Prostate gland (tissue), 2 donors: ENCODE results near the gene MYH6.

Source experiments
- POLR2A ChIP-seq: fragments of 450-650 bp; IDR thresholded peaks from one replicate; pipeline ENCODE4 v1.6.1; 2016; ENCODE audit warnings: antibody characterized with exemption, mild to moderate bottlenecking
- POLR2AphosphoS5 ChIP-seq: sonication (generic); formaldehyde crosslinking; IDR thresholded peaks from one replicate; pipeline ENCODE4 v1.6.1; 2017; ENCODE audit warnings: antibody characterized with exemption
- TF ChIP-seq, protein P1 (sequence below), 4 experiments: fragments of 200-600 bp in 2 of 4; fragments of 450-650 bp in 2 of 4; sonication (generic) in 2 of 4; IDR thresholded peaks; 1 replicate in 3 of 4; 2 replicates in 1 of 4; pipeline ENCODE4 v1.5.1; 2016 to 2019; ENCODE audit warnings: antibody characterized with exemption in 4 of 4, mild to moderate bottlenecking in 2 of 4, moderate library complexity in 2 of 4

DNA sequence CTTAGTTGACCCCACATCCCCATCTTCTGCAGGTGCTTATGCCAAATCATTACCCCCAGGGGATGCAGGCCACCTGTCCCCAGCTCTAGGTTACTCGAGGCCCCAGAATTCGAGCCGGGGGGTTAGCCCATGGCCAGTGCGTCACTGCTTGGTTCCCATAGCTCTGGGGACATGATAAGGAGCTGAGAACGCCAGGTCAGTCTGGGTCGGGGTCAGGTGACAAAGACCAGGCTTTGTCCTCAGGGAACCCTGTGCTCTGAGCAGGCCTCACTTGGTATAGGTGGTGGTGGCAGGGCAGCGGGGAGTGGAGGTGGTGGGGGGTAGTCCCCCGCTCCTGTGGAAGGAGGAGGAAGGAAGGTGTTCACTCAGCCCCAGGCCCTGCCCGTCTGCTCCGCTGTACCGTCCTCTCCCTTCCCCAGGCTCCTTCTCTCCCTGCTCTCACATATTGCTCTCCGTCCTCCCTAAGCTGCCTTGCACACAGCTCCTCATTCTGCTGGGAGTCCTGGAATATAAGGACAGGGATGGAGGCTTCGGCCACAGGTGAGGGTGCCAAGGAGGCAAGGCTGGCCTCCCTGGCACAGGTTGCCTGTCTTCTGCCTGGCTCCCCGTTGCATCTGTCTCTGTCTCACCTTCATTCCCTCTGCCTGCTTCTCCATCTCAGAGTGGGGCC, 2.0 kb upstream of the MYH6 start:
- TF ChIP-seq POLR2A (no peak), POLR2AphosphoS5 (no peak)
- TF ChIP-seq, protein P1, sequence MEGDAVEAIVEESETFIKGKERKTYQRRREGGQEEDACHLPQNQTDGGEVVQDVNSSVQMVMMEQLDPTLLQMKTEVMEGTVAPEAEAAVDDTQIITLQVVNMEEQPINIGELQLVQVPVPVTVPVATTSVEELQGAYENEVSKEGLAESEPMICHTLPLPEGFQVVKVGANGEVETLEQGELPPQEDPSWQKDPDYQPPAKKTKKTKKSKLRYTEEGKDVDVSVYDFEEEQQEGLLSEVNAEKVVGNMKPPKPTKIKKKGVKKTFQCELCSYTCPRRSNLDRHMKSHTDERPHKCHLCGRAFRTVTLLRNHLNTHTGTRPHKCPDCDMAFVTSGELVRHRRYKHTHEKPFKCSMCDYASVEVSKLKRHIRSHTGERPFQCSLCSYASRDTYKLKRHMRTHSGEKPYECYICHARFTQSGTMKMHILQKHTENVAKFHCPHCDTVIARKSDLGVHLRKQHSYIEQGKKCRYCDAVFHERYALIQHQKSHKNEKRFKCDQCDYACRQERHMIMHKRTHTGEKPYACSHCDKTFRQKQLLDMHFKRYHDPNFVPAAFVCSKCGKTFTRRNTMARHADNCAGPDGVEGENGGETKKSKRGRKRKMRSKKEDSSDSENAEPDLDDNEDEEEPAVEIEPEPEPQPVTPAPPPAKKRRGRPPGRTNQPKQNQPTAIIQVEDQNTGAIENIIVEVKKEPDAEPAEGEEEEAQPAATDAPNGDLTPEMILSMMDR (IDR thresholded peaks at IDR 0.05): no peak
